ENCODE measurements around the gene HPSE2.
A peak's percentile ranks its signal among the peaks of the same experiment; 100 is the strongest.

Gene HPSE2

GRCh38 chr10:98855403-98856189 is 380.1 kb downstream of the HPSE2 start:
- Histone ChIP-seq H3K4me3 (replicated peaks; ENCODE audit: low read depth, low read length) (no peak overlapping the region), H3K36me3 (ENCODE audit: control insufficient read depth, insufficient read depth, low read length) (no peaks in the 10 kb centered on the region), H3K27me3 (replicated peaks; ENCODE audit: control insufficient read depth, insufficient read depth, low read length) (no peaks in the 10 kb centered on the region)
- no peak for DNase-seq (ENCODE audit: extremely low read depth, insufficient read length)
- no peak for TF ChIP-seq CTCF (IDR thresholded peaks at IDR 0.05; ENCODE audit: insufficient read depth, low read length, poor library complexity, severe bottlenecking)

GRCh38 chr10:98852686-98853085 is 383.0 kb downstream of the HPSE2 start:
- no peaks in the 10 kb centered on the region for H3K27me3 ChIP-seq (replicated peaks; ENCODE audit: control insufficient read depth, insufficient read depth, low read length)
- no peak for DNase-seq (ENCODE audit: extremely low read depth, insufficient read length)
- no peak overlapping the region for H3K4me3 ChIP-seq (replicated peaks; ENCODE audit: low read depth, low read length)
- no peaks in the 10 kb centered on the region for H3K36me3 ChIP-seq (ENCODE audit: control insufficient read depth, insufficient read depth, low read length)
- peak; percentile 33 for TF ChIP-seq CTCF (IDR thresholded peaks at IDR 0.05; ENCODE audit: insufficient read depth, low read length, poor library complexity, severe bottlenecking)

DNA sequence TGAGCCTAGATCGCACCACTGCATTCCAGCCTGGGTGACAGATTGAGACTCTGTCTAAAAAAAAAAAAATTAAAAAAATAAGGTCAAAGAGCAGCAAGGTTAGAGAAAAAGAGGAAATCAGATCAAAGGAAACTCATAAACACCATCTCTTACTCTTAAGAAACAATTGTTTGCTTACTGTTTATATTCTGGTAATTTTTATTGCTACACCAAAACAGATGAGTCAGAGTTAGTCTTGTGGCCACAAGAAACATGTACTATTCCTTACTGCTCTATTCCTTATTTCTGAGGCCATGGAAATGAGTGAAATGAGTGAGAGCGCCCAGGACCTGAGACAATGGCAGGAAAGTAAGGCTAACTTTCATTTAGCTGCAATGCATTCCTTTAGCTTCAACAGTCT is 387.3 kb downstream of the HPSE2 start:
- H3K4me3 ChIP-seq (replicated peaks; ENCODE audit: low read depth, low read length) = no peak overlapping the region
- H3K36me3 ChIP-seq (ENCODE audit: control insufficient read depth, insufficient read depth, low read length) = no peaks in the 10 kb centered on the region
- no peak for TF ChIP-seq CTCF (IDR thresholded peaks at IDR 0.05; ENCODE audit: insufficient read depth, low read length, poor library complexity, severe bottlenecking)
- no peak for DNase-seq (ENCODE audit: extremely low read depth, insufficient read length)
- H3K27me3 ChIP-seq (replicated peaks; ENCODE audit: control insufficient read depth, insufficient read depth, low read length) = no peaks in the 10 kb centered on the region

- no peak overlapping the region for H3K4me3 ChIP-seq (replicated peaks; ENCODE audit: low read depth, low read length)
These were observed 388.9 kb downstream of the HPSE2 start for GRCh38 chr10:98846787-98847186.

DNA sequence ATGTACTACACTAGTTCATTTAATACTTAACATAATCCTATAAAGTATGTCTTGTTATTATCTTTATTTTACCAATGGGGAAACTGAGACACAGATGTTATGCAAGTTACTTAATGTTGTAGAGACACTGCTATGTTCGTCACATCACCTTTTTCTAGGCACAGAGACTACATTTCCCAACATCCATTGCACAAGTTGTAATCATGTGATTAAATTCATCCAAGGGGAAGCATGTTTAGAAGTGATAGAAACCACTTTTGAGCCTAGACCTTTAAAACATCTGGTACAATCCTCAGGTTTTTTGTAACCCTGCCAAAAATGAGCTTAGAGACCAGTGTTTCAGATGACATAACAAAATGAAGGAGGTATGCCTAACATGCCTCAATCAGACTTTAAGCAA is 402.1 kb downstream of the HPSE2 start:
- no peak for TF ChIP-seq CTCF (IDR thresholded peaks at IDR 0.05; ENCODE audit: insufficient read depth, low read length, poor library complexity, severe bottlenecking)

More at GRCh38 chr10:98846787-98847186, 388.9 kb downstream of the HPSE2 start:
- Histone ChIP-seq H3K27me3 (replicated peaks; ENCODE audit: control insufficient read depth, insufficient read depth, low read length) (no peaks in the 10 kb centered on the region), H3K36me3 (ENCODE audit: control insufficient read depth, insufficient read depth, low read length) (no peaks in the 10 kb centered on the region)
- no peak for TF ChIP-seq CTCF (IDR thresholded peaks at IDR 0.05; ENCODE audit: insufficient read depth, low read length, poor library complexity, severe bottlenecking)
- DNase-seq (ENCODE audit: extremely low read depth, insufficient read length) = no peak

More for the DNA sequence above, 402.1 kb downstream of the HPSE2 start:
- Histone ChIP-seq H3K27me3 (replicated peaks; ENCODE audit: control insufficient read depth, insufficient read depth, low read length) (no peaks in the 10 kb centered on the region), H3K36me3 (ENCODE audit: control insufficient read depth, insufficient read depth, low read length) (no peaks in the 10 kb centered on the region), H3K4me3 (replicated peaks; ENCODE audit: low read depth, low read length) (no peak overlapping the region)
- no peak for DNase-seq (ENCODE audit: extremely low read depth, insufficient read length)

All from GM06990 (cell line).